GM23248 (cell line): ENCODE measurements around the gene STS. TPM values are rescaled to one million over a fixed set of nuclear protein-coding genes. Genes with fewer than 3 reads are reported as not detected.

Experiments used
- DNase-seq: peaks from one replicate; pipeline ENCODE4 v3.0.0-alpha.2; 2015
- H2AFZ ChIP-seq: fragments of 200-600 bp; sonication (generic); 2 replicates; pipeline ENCODE4 v1.6.1; 2016; ENCODE audit warnings: antibody characterized with exemption
- H3F3A ChIP-seq: fragments of 200-600 bp; sonication (generic); 2 replicates; pipeline ENCODE4 v1.6.1; 2016; ENCODE audit warnings: mild to moderate bottlenecking, antibody characterized with exemption, mixed run types; ENCODE audit not compliant: insufficient read depth
- H3K27ac ChIP-seq: fragments of 200-600 bp; sonication (generic); 2 replicates; pipeline ENCODE4 v1.5.1; 2016; ENCODE audit warnings: mild to moderate bottlenecking
- H3K27me3 ChIP-seq: fragments of 200-600 bp; sonication (generic); replicated peaks from 2 replicates; pipeline ENCODE4 v1.6.1; 2016; ENCODE audit warnings: mild to moderate bottlenecking; ENCODE audit not compliant: insufficient read depth
- H3K36me3 ChIP-seq: fragments of 200-600 bp; sonication (generic); 2 replicates; pipeline ENCODE4 v1.6.1; 2016; ENCODE audit warnings: low read depth, mild to moderate bottlenecking
- H3K4me1 ChIP-seq: fragments of 200-600 bp; sonication (generic); 2 replicates; pipeline ENCODE4 v1.6.1; 2016; ENCODE audit warnings: mild to moderate bottlenecking; ENCODE audit not compliant: insufficient read depth
- H3K4me2 ChIP-seq: fragments of 200-600 bp; sonication (generic); one replicate; pipeline ENCODE4 v1.6.1; 2016; ENCODE audit warnings: mild to moderate bottlenecking; ENCODE audit not compliant: unreplicated experiment
- H3K4me3 ChIP-seq: fragments of 200-600 bp; sonication (generic); 2 replicates; pipeline ENCODE4 v1.5.1; 2016; ENCODE audit warnings: mild to moderate bottlenecking
- H3K79me2 ChIP-seq: fragments of 200-600 bp; sonication (generic); 2 replicates; pipeline ENCODE4 v1.6.1; 2016; ENCODE audit warnings: mild to moderate bottlenecking; ENCODE audit not compliant: insufficient read depth
- H3K9ac ChIP-seq: fragments of 200-600 bp; sonication (generic); 2 replicates; pipeline ENCODE4 v1.6.1; 2016; ENCODE audit warnings: mild to moderate bottlenecking
- H3K9me2 ChIP-seq: fragments of 200-600 bp; sonication (generic); 2 replicates; pipeline ENCODE4 v1.6.1; 2016; ENCODE audit warnings: mixed run types, mild to moderate bottlenecking, moderate library complexity; ENCODE audit not compliant: insufficient read depth
- H3K9me3 ChIP-seq: fragments of 200-600 bp; sonication (generic); one replicate; pipeline ENCODE4 v1.6.1; 2017; ENCODE audit warnings: low read depth
- H4K20me1 ChIP-seq: fragments of 200-600 bp; sonication (generic); 2 replicates; pipeline ENCODE4 v1.6.0; 2016; ENCODE audit not compliant: insufficient read depth
- EZH2 ChIP-seq: fragments of 200-600 bp; sonication (generic); IDR thresholded peaks from 2 replicates; pipeline ENCODE4 v1.6.1; 2018; ENCODE audit warnings: antibody characterized with exemption, mild to moderate bottlenecking; ENCODE audit not compliant: insufficient read depth, poor library complexity, severe bottlenecking
- EZH2phosphoT487 ChIP-seq: fragments of 200-600 bp; sonication (generic); IDR thresholded peaks from 2 replicates; pipeline ENCODE4 v1.6.1; 2018; ENCODE audit warnings: antibody characterized with exemption, moderate library complexity, mild to moderate bottlenecking, low read depth; ENCODE audit not compliant: insufficient read depth
- WGBS, 2 experiments: methylation state at CpG; one replicate each; pipeline ENCODE4 v1.1.6; 2015 to 2017; ENCODE audit warnings: low lambda C conversion rate in 2 of 2, low coverage in 1 of 2; ENCODE audit errors: missing lambda C conversion rate in 2 of 2; 5-methylcytosine and 5-hydroxymethylcytosine counted together
- in situ Hi-C: fragments of 300-500 bp; cut with MboI; formaldehyde crosslinking; loops from 2 replicates; pipeline ENCODE4 v1.15.0; 2020
- polyA plus RNA-seq: library from polyadenylated mRNA; unstranded; fragments of >200 nt; fragmentation: Nextera tagmentation; extraction: Ambion mirVana; gene quantifications from 2 replicates; pipeline ENCODE4 v1.2.1, GENCODE V29; 2016
- total RNA-seq: library from RNA; depleted of rRNA; stranded (reverse); fragments of >200 nt; shearing (Covaris generic); gene quantifications from 2 replicates; pipeline ENCODE4 v1.2.3, GENCODE V29; 2014

Gene STS
- total and polyA plus RNA-seq, 2 experiments from 2014 or later: 11.3 to 13.6 TPM

GRCh38 chrX:7132335-7133049 is 15.0 kb upstream of the STS start:
- H4K20me1 ChIP-seq: no peaks in the 10 kb centered on the region
- H3K9ac ChIP-seq: 0 out of 2 replicates have a peak overlapping the region, but pooled peaks have one; percentile 18
- H3K27ac ChIP-seq: peak overlapping the region; percentile 49; the same call in 1 of the 2 replicates
- no peak overlapping the region for H3K4me2 ChIP-seq
- H3K4me3 ChIP-seq: no peak overlapping the region
- 67 to 69% methylated on average over 3 of the region's 3 CpGs for WGBS, 2 experiments
- no peaks in the 10 kb centered on the region for H3K9me2 ChIP-seq
- in situ Hi-C loops: loop anchor here (25.0 kb wide), 1 partner anchor 455 kb away; no protein-coding TSS in a partner anchor
- no peaks in the 10 kb centered on the region for H3K9me3 ChIP-seq
- H3K79me2 ChIP-seq: peaks cover 42% of the 10 kb centered on the region
- no peaks in the 10 kb centered on the region for H3K27me3 ChIP-seq
- no peak overlapping the region for H2AFZ ChIP-seq
- no peaks in the 10 kb centered on the region for H3F3A ChIP-seq
- TF ChIP-seq EZH2 (no peak), EZH2phosphoT487 (no peak)
- DNase-seq: peak; percentile 76
- H3K36me3 ChIP-seq: no peaks in the 10 kb centered on the region
- peaks cover 10% of the 10 kb centered on the region for H3K4me1 ChIP-seq

DNA sequence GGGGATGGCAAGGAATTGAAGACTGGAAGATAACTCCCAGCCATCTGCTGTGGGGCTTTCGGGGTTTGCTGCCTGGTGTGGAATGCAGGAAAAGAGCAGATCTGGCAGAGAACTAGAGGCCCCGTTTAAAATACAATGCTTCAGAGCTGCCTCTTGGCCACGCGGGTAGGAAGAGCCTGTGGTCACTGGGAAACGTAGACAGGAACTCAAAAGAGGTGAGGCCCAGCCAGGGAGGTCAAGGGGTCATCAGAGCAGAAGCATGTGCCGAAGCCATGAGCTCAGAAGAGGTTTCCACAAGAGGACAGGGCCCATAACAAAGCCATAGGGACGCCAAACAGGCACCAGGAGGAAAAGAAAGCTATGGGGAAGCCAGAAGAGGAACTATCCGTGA is 14.5 kb upstream of the STS start:
- no peaks in the 10 kb centered on the region for H4K20me1 ChIP-seq
- no peak overlapping the region for H3K4me3 ChIP-seq
- WGBS, 2 experiments: 57 to 74% methylated on average over 3 to 8 of the region's 8 CpGs
- H3K4me1 ChIP-seq: peaks cover 10% of the 10 kb centered on the region
- peaks cover 47% of the 10 kb centered on the region for H3K79me2 ChIP-seq
- no peak overlapping the region for H3K4me2 ChIP-seq
- in situ Hi-C loops: loop anchor here (25.0 kb wide), 1 partner anchor 454 kb away; no protein-coding TSS in a partner anchor
- H3K27me3 ChIP-seq: no peaks in the 10 kb centered on the region
- 0 out of 2 replicates have a peak overlapping the region, but pooled peaks have one; percentile 18 for H3K9ac ChIP-seq
- H3K27ac ChIP-seq: peak overlapping the region; percentile 49; the same call in 1 of the 2 replicates
- no peaks in the 10 kb centered on the region for H3K9me2 ChIP-seq
- peak; percentile 10 for DNase-seq
- no peaks in the 10 kb centered on the region for H3K9me3 ChIP-seq
- TF ChIP-seq EZH2 (no peak), EZH2phosphoT487 (no peak)
- no peaks in the 10 kb centered on the region for H3F3A ChIP-seq
- no peak overlapping the region for H2AFZ ChIP-seq
- H3K36me3 ChIP-seq: no peaks in the 10 kb centered on the region

DNA sequence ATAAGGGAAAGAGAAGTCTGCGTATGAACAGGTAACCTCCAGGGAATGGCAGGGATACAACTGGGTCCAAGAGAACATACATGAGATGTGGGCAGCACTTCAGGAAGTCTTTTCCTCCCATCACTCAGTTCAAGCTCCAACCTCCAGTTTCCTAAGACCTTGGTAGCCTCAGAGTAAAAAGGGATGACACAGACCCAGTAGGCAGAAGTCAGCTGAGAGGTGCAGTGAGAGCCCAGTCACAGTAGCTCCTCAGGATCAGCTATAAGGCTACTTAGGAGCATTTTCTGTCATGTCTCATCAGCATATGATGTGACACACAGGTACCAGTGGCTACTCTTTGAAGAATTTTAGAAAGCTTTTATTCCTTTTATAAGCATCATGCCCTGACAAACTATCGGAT is 12.5 kb upstream of the STS start:
- WGBS, 2 experiments: 90 to 100% methylated on average over 2 of the region's 2 CpGs
- Histone ChIP-seq H3K4me3 (no peak overlapping the region), H3K9me2 (no peaks in the 10 kb centered on the region), H3K79me2 (peaks cover 40% of the 10 kb centered on the region), H3K27ac (no peak overlapping the region), H3K4me1 (peaks cover 22% of the 10 kb centered on the region), H3K9ac (no peak overlapping the region), H3K4me2 (no peak overlapping the region), H3F3A (peaks cover 14% of the 10 kb centered on the region; the same call in 1 of the 2 replicates), H4K20me1 (no peaks in the 10 kb centered on the region), H3K9me3 (no peaks in the 10 kb centered on the region), H2AFZ (no peak overlapping the region), H3K36me3 (no peaks in the 10 kb centered on the region), H3K27me3 (no peaks in the 10 kb centered on the region)
- in situ Hi-C loops: loop anchor here (25.0 kb wide), 1 partner anchor 452 kb away; no protein-coding TSS in a partner anchor
- no peak for TF ChIP-seq EZH2phosphoT487
- TF ChIP-seq EZH2: no peak
- peak; percentile 8 for DNase-seq

- Histone ChIP-seq H3K4me2 (peak overlapping the region; percentile 11), H3K36me3 (no peaks in the 10 kb centered on the region), H3K79me2 (peaks cover 46% of the 10 kb centered on the region), H3K9me3 (no peaks in the 10 kb centered on the region), H3K4me1 (peaks cover 12% of the 10 kb centered on the region; the same call in 1 of the 2 replicates), H4K20me1 (no peaks in the 10 kb centered on the region), H3K9me2 (no peaks in the 10 kb centered on the region), H3F3A (peaks cover 15% of the 10 kb centered on the region; the same call in 1 of the 2 replicates), H2AFZ (no peak overlapping the region), H3K27me3 (no peaks in the 10 kb centered on the region), H3K4me3 (no peak overlapping the region), H3K9ac (no peak overlapping the region), H3K27ac (peak overlapping the region; percentile 35)
- no peak for TF ChIP-seq EZH2
- no peak for TF ChIP-seq EZH2phosphoT487
- peak; percentile 85 for DNase-seq
- 38% methylated on average over 8 to 9 of the region's 9 CpGs for WGBS, 2 experiments
- in situ Hi-C loops: loop anchor here (25.0 kb wide), 1 partner anchor 448 kb away; no protein-coding TSS in a partner anchor
Observed at GRCh38 chrX:7139202-7140081, 8.1 kb upstream of the STS start.
